PC-3 (cell line): ENCODE measurements around the gene PALS2. TPM values are rescaled to one million over a fixed set of nuclear protein-coding genes. Genes with fewer than 3 reads are reported as not detected.

Experiments used
- ATAC-seq: fragments of 200-7000 bp; cut with Tn5 transposase; 2 replicates; pipeline ENCODE4 v1.9.1; 2020; ENCODE audit warnings: mild to moderate bottlenecking, moderate library complexity
- BruUV-seq: library from RNA; stranded (reverse); fragments of 400-500 nt; replicated peaks from 2 replicates; lab custom pipeline; 2021; lab: Mats Ljungman, UMichigan
- CTCF ChIA-PET: fragments of 300-600 bp; sonication (Branson Sonifier 250); formaldehyde crosslinking; loops from one replicate; lab custom pipeline; 2022; ENCODE audit warnings: antibody characterized with exemption; lab: Charles Lee
- POLR2A ChIA-PET: fragments of 300-600 bp; sonication (Branson Sonifier 250); formaldehyde crosslinking; loops from one replicate; lab custom pipeline; 2022; ENCODE audit warnings: antibody characterized with exemption; ENCODE audit not compliant: unreplicated experiment; lab: Charles Lee
- DNase-seq: peaks from one replicate; pipeline ENCODE4 v3.0.0-alpha.2; 2015
- H2AFZ ChIP-seq: fragments of 300-600 bp; sonication (generic); 2 replicates; pipeline ENCODE4 v1.6.0; 2016; ENCODE audit warnings: antibody characterized with exemption, low read length
- H3F3A ChIP-seq: fragments of 300-600 bp; sonication (generic); one replicate; pipeline ENCODE4 v1.6.0; 2017; ENCODE audit warnings: antibody characterized with exemption, low read length, control low read depth, mild to moderate bottlenecking; ENCODE audit not compliant: unreplicated experiment
- H3K27ac ChIP-seq: fragments of 300-600 bp; sonication (generic); 2 replicates; pipeline ENCODE4 v1.5.1; 2016; ENCODE audit warnings: mild to moderate bottlenecking, low read length
- H3K27me3 ChIP-seq: fragments of 300-600 bp; sonication (generic); 2 replicates; pipeline ENCODE4 v1.6.1; 2016; ENCODE audit warnings: low read length, mixed read lengths
- H3K36me3 ChIP-seq: fragments of 300-600 bp; sonication (generic); 2 replicates; pipeline ENCODE4 v1.6.1; 2016; ENCODE audit warnings: low read depth, mixed run types, low read length, mixed read lengths
- H3K4me1 ChIP-seq: fragments of 300-600 bp; sonication (generic); 2 replicates; pipeline ENCODE4 v1.5.1; 2016; ENCODE audit warnings: low read length; ENCODE audit not compliant: insufficient read depth
- H3K4me2 ChIP-seq: fragments of 300-600 bp; sonication (generic); 2 replicates; pipeline ENCODE4 v1.6.0; 2016; ENCODE audit warnings: low read length
- H3K4me3 ChIP-seq: fragments of 300-600 bp; sonication (generic); 2 replicates; pipeline ENCODE4 v1.5.1; 2016; ENCODE audit warnings: mild to moderate bottlenecking, low read length, mixed read lengths
- H3K79me2 ChIP-seq: fragments of 300-600 bp; sonication (generic); 2 replicates; pipeline ENCODE4 v1.6.1; 2017; ENCODE audit warnings: low read length, mixed read lengths
- H3K9ac ChIP-seq: fragments of 300-600 bp; sonication (generic); 2 replicates; pipeline ENCODE4 v1.6.0; 2016; ENCODE audit warnings: mild to moderate bottlenecking, low read length
- H3K9me2 ChIP-seq: fragments of 300-600 bp; sonication (generic); replicated peaks from 2 replicates; pipeline ENCODE4 v1.6.1; 2016; ENCODE audit warnings: mixed run types, low read length, mixed read lengths
- H3K9me3 ChIP-seq: fragments of 300-600 bp; sonication (generic); 2 replicates; pipeline ENCODE4 v1.6.1; 2016; ENCODE audit warnings: low read length, mixed read lengths
- H4K20me1 ChIP-seq: fragments of 300-600 bp; sonication (generic); 2 replicates; pipeline ENCODE4 v1.6.1; 2016; ENCODE audit warnings: low read length, mixed read lengths
- EZH2 ChIP-seq: fragments of 300-600 bp; sonication (generic); IDR thresholded peaks from one replicate; pipeline ENCODE4 v1.6.1; 2017; ENCODE audit warnings: antibody characterized with exemption, mild to moderate bottlenecking, low read length; ENCODE audit not compliant: unreplicated experiment
- EZH2phosphoT487 ChIP-seq: fragments of 300-600 bp; sonication (generic); IDR thresholded peaks from 2 replicates; pipeline ENCODE4 v1.6.1; 2018; ENCODE audit warnings: mild to moderate bottlenecking, antibody characterized with exemption, low read length, borderline replicate concordance
- intact Hi-C: fragments of 100-400 bp; cut with micrococcal nuclease; formaldehyde crosslinking; loops from 2 replicates; pipeline ENCODE4 v1.9.0; 2023
- total RNA-seq: library from RNA; depleted of rRNA; stranded (reverse); fragments of >200 nt; gene quantifications from 2 replicates; pipeline ENCODE4 v1.2.3, GENCODE V29; 2014
- TF ChIP-seq, protein P1 (sequence below): fragments of 300-600 bp; sonication (generic); conservative IDR thresholded peaks from 2 replicates; pipeline ENCODE4 v1.5.1; 2017; ENCODE audit warnings: antibody characterized with exemption, low read depth, mild to moderate bottlenecking, low read length

The PALS2 gene
- total RNA-seq, 1 experiment from 2014 or later, result 10.8 TPM

DNA sequence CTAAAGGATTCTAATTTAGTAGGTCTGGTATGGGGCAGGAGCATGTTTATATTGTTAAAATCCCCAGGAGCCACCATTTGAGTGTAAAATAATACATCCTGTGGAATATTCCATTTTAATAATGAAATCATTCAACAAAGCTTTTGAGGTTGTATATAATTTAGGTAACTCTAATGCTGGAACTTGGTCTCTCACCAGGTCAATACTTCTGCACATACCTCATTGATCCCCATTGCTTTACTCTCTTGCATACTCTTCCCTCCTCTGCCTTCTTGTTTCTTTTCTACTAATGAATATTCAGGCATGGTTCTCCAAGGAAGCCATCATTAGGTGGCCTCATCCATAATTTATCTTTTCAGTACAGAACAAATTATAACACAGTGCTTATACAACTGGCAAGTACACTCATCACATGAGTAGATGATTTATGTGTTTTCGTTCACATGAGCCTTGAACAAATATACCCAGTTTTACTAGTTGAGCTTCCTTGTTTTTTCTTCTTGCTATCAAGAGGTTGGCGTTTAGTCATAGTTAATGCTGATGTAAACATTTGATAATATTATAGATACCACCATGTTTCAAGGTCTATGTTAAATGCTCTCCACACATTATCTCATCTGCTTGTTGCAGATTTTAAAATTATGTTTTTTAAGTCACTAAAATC lies 7.2 kb downstream of the PALS2 start:
- Histone ChIP-seq H3K4me1 (peaks cover 18% of the 10 kb centered on the region), H3K9me2 (no peaks in the 10 kb centered on the region), H3F3A (no peaks in the 10 kb centered on the region), H2AFZ (no peak overlapping the region), H3K4me2 (no peak overlapping the region), H3K36me3 (no peaks in the 10 kb centered on the region), H3K4me3 (no peak overlapping the region), H3K9me3 (no peaks in the 10 kb centered on the region), H3K9ac (no peak overlapping the region), H4K20me1 (peaks cover 35% of the 10 kb centered on the region), H3K27me3 (no peaks in the 10 kb centered on the region), H3K27ac (no peak overlapping the region), H3K79me2 (peaks cover 72% of the 10 kb centered on the region)
- ATAC-seq (peak; percentile 85), DNase-seq (peak; percentile 69)
- intact Hi-C loops, result no loop called here
- TF ChIP-seq EZH2, result no peak
- no peak for TF ChIP-seq EZH2phosphoT487
- TF ChIP-seq, protein P1, sequence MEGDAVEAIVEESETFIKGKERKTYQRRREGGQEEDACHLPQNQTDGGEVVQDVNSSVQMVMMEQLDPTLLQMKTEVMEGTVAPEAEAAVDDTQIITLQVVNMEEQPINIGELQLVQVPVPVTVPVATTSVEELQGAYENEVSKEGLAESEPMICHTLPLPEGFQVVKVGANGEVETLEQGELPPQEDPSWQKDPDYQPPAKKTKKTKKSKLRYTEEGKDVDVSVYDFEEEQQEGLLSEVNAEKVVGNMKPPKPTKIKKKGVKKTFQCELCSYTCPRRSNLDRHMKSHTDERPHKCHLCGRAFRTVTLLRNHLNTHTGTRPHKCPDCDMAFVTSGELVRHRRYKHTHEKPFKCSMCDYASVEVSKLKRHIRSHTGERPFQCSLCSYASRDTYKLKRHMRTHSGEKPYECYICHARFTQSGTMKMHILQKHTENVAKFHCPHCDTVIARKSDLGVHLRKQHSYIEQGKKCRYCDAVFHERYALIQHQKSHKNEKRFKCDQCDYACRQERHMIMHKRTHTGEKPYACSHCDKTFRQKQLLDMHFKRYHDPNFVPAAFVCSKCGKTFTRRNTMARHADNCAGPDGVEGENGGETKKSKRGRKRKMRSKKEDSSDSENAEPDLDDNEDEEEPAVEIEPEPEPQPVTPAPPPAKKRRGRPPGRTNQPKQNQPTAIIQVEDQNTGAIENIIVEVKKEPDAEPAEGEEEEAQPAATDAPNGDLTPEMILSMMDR, result no peak
- ChIA-PET CTCF (interaction anchor here (0.6 kb wide), 2 partner anchors 188 to 1243 kb away, joined by 3 to 4 read pairs; no protein-coding TSS in a partner anchor), POLR2A (no interaction called here)
- BruUV-seq, result no TSS peak

DNA sequence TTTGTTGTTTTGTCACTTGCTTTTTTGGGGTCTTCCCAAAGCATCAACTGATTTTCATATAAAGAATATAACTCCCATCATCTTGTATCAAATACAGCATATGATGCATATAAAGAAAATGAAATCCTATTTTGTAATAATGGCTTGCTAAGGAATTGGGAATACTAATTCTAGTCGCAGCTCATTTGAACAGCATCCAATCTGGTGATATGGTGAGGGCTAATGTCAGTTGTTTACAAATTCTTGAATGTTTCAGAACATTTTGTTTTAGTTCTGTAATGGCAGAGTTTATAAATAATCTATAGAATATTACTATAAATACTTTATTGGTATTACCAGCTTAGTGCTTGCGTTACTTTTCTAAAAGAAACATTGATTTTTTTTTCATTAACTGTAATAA lies 8.9 kb downstream of the PALS2 start:
- intact Hi-C loops, result no loop called here
- DNase-seq (no peak), ATAC-seq (no peak)
- H2AFZ ChIP-seq, result no peak overlapping the region
- no peaks in the 10 kb centered on the region for H3K9me2 ChIP-seq
- peaks cover 12% of the 10 kb centered on the region for H3K4me1 ChIP-seq
- no peaks in the 10 kb centered on the region for H3F3A ChIP-seq
- no peak overlapping the region for H3K27ac ChIP-seq
- H4K20me1 ChIP-seq, result peaks cover 27% of the 10 kb centered on the region
- no peak overlapping the region for H3K9ac ChIP-seq
- TF ChIP-seq EZH2phosphoT487, result no peak
- TF ChIP-seq, protein P1, result no peak
- TF ChIP-seq EZH2, result no peak
- H3K36me3 ChIP-seq, result no peaks in the 10 kb centered on the region
- BruUV-seq, result no TSS peak
- H3K4me3 ChIP-seq, result no peak overlapping the region
- H3K9me3 ChIP-seq, result no peaks in the 10 kb centered on the region
- H3K79me2 ChIP-seq, result peaks cover 66% of the 10 kb centered on the region
- H3K27me3 ChIP-seq, result no peaks in the 10 kb centered on the region
- ChIA-PET CTCF (no interaction called here), POLR2A (no interaction called here)
- H3K4me2 ChIP-seq, result no peak overlapping the region

DNA sequence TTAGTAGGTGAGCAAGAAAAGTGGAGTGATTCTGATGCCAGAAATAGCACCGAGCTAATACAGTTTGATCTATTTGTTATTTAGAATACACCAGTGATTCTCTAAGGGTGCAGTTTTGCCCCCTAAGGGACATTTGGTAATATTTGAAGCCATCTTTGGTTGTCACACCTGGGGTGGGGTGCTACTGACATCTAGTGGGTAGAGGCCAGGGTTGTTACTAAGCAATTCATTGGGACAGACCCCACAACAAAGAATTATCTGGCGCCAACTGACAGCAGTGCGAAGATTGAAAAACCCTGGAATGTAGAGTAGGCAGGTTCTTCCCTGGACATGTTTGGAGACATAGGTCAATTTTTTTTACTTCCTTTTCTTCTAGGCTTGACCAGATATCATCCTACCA lies 14.6 kb downstream of the PALS2 start:
- no TSS peak for BruUV-seq
- H3K79me2 ChIP-seq, result peaks cover 53% of the 10 kb centered on the region
- ChIA-PET POLR2A (no interaction called here), CTCF (no interaction called here)
- no peak overlapping the region for H3K9ac ChIP-seq
- no peak overlapping the region for H3K4me3 ChIP-seq
- no peaks in the 10 kb centered on the region for H3K4me1 ChIP-seq
- no peak overlapping the region for H3K27ac ChIP-seq
- no peaks in the 10 kb centered on the region for H3K36me3 ChIP-seq
- ATAC-seq (peak; percentile 73), DNase-seq (peak; percentile 33)
- no peak for TF ChIP-seq EZH2
- TF ChIP-seq, protein P1, result peak; percentile 63
- H3K9me2 ChIP-seq, result no peaks in the 10 kb centered on the region
- H4K20me1 ChIP-seq, result no peaks in the 10 kb centered on the region
- H2AFZ ChIP-seq, result no peak overlapping the region
- H3K27me3 ChIP-seq, result no peaks in the 10 kb centered on the region
- no peaks in the 10 kb centered on the region for H3F3A ChIP-seq
- no peak overlapping the region for H3K4me2 ChIP-seq
- intact Hi-C loops, result loop anchor here (1.0 kb wide), 1 partner anchor 186 kb away; no protein-coding TSS in a partner anchor
- H3K9me3 ChIP-seq, result no peaks in the 10 kb centered on the region
